H9 (cell line): ENCODE results near the gene PTGDR2. TPM values are rescaled to one million over a fixed set of nuclear protein-coding genes. Genes with fewer than 3 reads are reported as not detected.

ENCODE experiments used
- DNase-seq: peaks from one replicate; pipeline ENCODE4 v3.0.0-alpha.2; 2017
- H2AFZ ChIP-seq: one replicate; pipeline ENCODE4 v1.6.1; 2013; ENCODE audit warnings: mild to moderate bottlenecking, low read length, control low read depth, moderate library complexity
- H2AK5ac ChIP-seq: 2 replicates; pipeline ENCODE4 v1.6.1; 2013; ENCODE audit warnings: low read length, control low read depth, mixed read lengths; ENCODE audit not compliant: insufficient read length
- H2BK120ac ChIP-seq: one replicate; pipeline ENCODE4 v1.6.1; 2013; ENCODE audit warnings: low read depth, mild to moderate bottlenecking, low read length, control low read depth, inconsistent platforms; ENCODE audit not compliant: poor library complexity, severe bottlenecking
- H2BK12ac ChIP-seq: 2 replicates; pipeline ENCODE4 v1.6.1; 2013; ENCODE audit warnings: low read length, control low read depth, mixed read lengths, low read depth; ENCODE audit not compliant: insufficient read length
- H2BK15ac ChIP-seq: 2 replicates; pipeline ENCODE4 v1.6.1; 2013; ENCODE audit warnings: low read depth, low read length, control low read depth
- H2BK20ac ChIP-seq: one replicate; pipeline ENCODE4 v1.6.1; 2013; ENCODE audit warnings: low read depth, mild to moderate bottlenecking, low read length, control low read depth, inconsistent platforms; ENCODE audit not compliant: poor library complexity, severe bottlenecking
- H2BK5ac ChIP-seq: 2 replicates; pipeline ENCODE4 v1.6.1; 2013; ENCODE audit warnings: low read length, control low read depth, mixed read lengths; ENCODE audit not compliant: insufficient read length
- H3K14ac ChIP-seq: 2 replicates; pipeline ENCODE4 v1.6.1; 2013; ENCODE audit warnings: low read length, control low read depth; ENCODE audit not compliant: insufficient read depth
- H3K18ac ChIP-seq: 2 replicates; pipeline ENCODE4 v1.6.1; 2013; ENCODE audit warnings: low read depth, mild to moderate bottlenecking, mixed read lengths, low read length, control low read depth; ENCODE audit not compliant: insufficient read length
- H3K23ac ChIP-seq: 2 replicates; pipeline ENCODE4 v1.6.1; 2013; ENCODE audit warnings: low read length, control low read depth, mixed read lengths, low read depth; ENCODE audit not compliant: insufficient read length
- H3K23me2 ChIP-seq: 2 replicates; pipeline ENCODE4 v1.6.1; 2013; ENCODE audit warnings: low read depth, mild to moderate bottlenecking, mixed read lengths, low read length, control low read depth; ENCODE audit not compliant: insufficient read length, poor library complexity, severe bottlenecking
- H3K27ac ChIP-seq: 2 replicates; pipeline ENCODE4 v1.5.1; 2013; ENCODE audit warnings: low read length, control low read depth, mixed read lengths, low read depth; ENCODE audit not compliant: insufficient read length
- H3K27me3 ChIP-seq: 2 replicates; pipeline ENCODE4 v1.6.1; 2013; ENCODE audit warnings: low read length, control low read depth, inconsistent platforms; ENCODE audit not compliant: insufficient read depth
- H3K4ac ChIP-seq: 2 replicates; pipeline ENCODE4 v1.6.1; 2013; ENCODE audit warnings: low read depth, mild to moderate bottlenecking, control low read depth, inconsistent platforms, low read length, moderate library complexity
- H3K4me1 ChIP-seq: 2 replicates; pipeline ENCODE4 v1.6.1; 2013; ENCODE audit warnings: low read length, control low read depth, inconsistent platforms; ENCODE audit not compliant: insufficient read depth
- H3K4me2 ChIP-seq: 2 replicates; pipeline ENCODE4 v1.6.1; 2013; ENCODE audit warnings: low read length, control low read depth, mixed read lengths; ENCODE audit not compliant: insufficient read length, insufficient read depth
- H3K56ac ChIP-seq: 2 replicates; pipeline ENCODE4 v1.6.1; 2013; ENCODE audit warnings: low read depth, mild to moderate bottlenecking, mixed read lengths, low read length, control low read depth; ENCODE audit not compliant: insufficient read length
- H3K79me1 ChIP-seq: 2 replicates; pipeline ENCODE4 v1.6.1; 2013; ENCODE audit warnings: low read depth, mild to moderate bottlenecking, moderate library complexity, low read length, control low read depth, inconsistent platforms; ENCODE audit not compliant: insufficient read depth, poor library complexity, severe bottlenecking
- H3K79me2 ChIP-seq: 2 replicates; pipeline ENCODE4 v1.6.1; 2013; ENCODE audit warnings: low read length, control low read depth, inconsistent platforms; ENCODE audit not compliant: insufficient read depth
- H3K9ac ChIP-seq: 2 replicates; pipeline ENCODE4 v1.6.1; 2013; ENCODE audit warnings: low read length, control low read depth, mixed read lengths; ENCODE audit not compliant: insufficient read length; ENCODE audit errors: extremely low read depth
- H3K9me3 ChIP-seq: one replicate; pipeline ENCODE4 v1.6.1; 2013; ENCODE audit warnings: low read depth, low read length, inconsistent platforms; ENCODE audit not compliant: control insufficient read depth
- H3T11ph ChIP-seq: one replicate; pipeline ENCODE4 v1.6.1; 2013; ENCODE audit warnings: mild to moderate bottlenecking, low read length, control low read depth, inconsistent platforms
- H4K20me1 ChIP-seq: one replicate; pipeline ENCODE4 v1.6.1; 2013; ENCODE audit not compliant: control insufficient read depth, insufficient read length, insufficient read depth
- H4K5ac ChIP-seq: 2 replicates; pipeline ENCODE4 v1.6.1; 2013; ENCODE audit warnings: low read depth, mild to moderate bottlenecking, mixed read lengths, low read length, control low read depth; ENCODE audit not compliant: insufficient read length
- H4K8ac ChIP-seq: replicated peaks from 2 replicates; pipeline ENCODE4 v1.6.1; 2013; ENCODE audit warnings: low read length, control low read depth, mixed read lengths, low read depth; ENCODE audit not compliant: insufficient read length
- H4K91ac ChIP-seq: 2 replicates; pipeline ENCODE4 v1.6.1; 2013; ENCODE audit warnings: low read depth, mild to moderate bottlenecking, moderate library complexity, mixed read lengths, low read length, control low read depth; ENCODE audit not compliant: insufficient read length
- H3K27ac Mint-ChIP-seq, 3 experiments: 2 replicates in 2 of 3; 3 replicates in 1 of 3; pipeline ENCODE4 v1.8.0; 2020 to 2021; ENCODE audit warnings: mixed read lengths in 3 of 3, mild to moderate bottlenecking in 1 of 3, moderate library complexity in 1 of 3
- H3K27me3 Mint-ChIP-seq: 2 replicates; pipeline ENCODE4 v1.8.0; 2021; ENCODE audit warnings: low read depth, mild to moderate bottlenecking, moderate library complexity, mixed read lengths
- H3K36me3 Mint-ChIP-seq, 3 experiments: 2 replicates in 2 of 3; 3 replicates in 1 of 3; pipeline ENCODE4 v1.8.0; 2020 to 2021; ENCODE audit warnings: low read depth in 3 of 3, mixed read lengths in 3 of 3; ENCODE audit not compliant: insufficient read depth in 1 of 3
- H3K4me1 Mint-ChIP-seq, 2 experiments: 2 replicates each; pipeline ENCODE4 v1.8.0; 2020; ENCODE audit warnings: mixed read lengths in 2 of 2
- H3K4me3 Mint-ChIP-seq, 2 experiments: 2 replicates in 1 of 2; 3 replicates in 1 of 2; pipeline ENCODE4 v1.8.0; 2020 to 2021; ENCODE audit warnings: mild to moderate bottlenecking in 2 of 2, mixed read lengths in 2 of 2, moderate library complexity in 1 of 2
- H3K9me3 Mint-ChIP-seq, 2 experiments: 2 replicates in 1 of 2; 3 replicates in 1 of 2; pipeline ENCODE4 v1.8.0; 2020; ENCODE audit warnings: mild to moderate bottlenecking in 2 of 2, mixed read lengths in 2 of 2, moderate library complexity in 1 of 2
- WGBS: extraction: QIAGEN DNeasy Blood & Tissue Kit; methylation state at CpG from one replicate; pipeline ENCODE4 v1.1.7; 2013; ENCODE audit warnings: missing lambda C conversion rate, low lambda C conversion rate, mixed read lengths; ENCODE audit not compliant: insufficient read length; ENCODE audit errors: extremely low coverage; 5-methylcytosine and 5-hydroxymethylcytosine counted together
- total RNA-seq: library from RNA; stranded (reverse); gene quantifications from 2 replicates; pipeline ENCODE4 v1.2.1, GENCODE V29; 2021
- TF ChIP-seq, protein P1 (sequence below): fragments of 200-600 bp; sonication (generic); conservative IDR thresholded peaks from 3 replicates; pipeline ENCODE4 v1.8.0; 2021; ENCODE audit warnings: antibody characterized with exemption, mild to moderate bottlenecking

PTGDR2 gene
- total RNA-seq, 1 experiment from 2014 or later = not detected

DNA sequence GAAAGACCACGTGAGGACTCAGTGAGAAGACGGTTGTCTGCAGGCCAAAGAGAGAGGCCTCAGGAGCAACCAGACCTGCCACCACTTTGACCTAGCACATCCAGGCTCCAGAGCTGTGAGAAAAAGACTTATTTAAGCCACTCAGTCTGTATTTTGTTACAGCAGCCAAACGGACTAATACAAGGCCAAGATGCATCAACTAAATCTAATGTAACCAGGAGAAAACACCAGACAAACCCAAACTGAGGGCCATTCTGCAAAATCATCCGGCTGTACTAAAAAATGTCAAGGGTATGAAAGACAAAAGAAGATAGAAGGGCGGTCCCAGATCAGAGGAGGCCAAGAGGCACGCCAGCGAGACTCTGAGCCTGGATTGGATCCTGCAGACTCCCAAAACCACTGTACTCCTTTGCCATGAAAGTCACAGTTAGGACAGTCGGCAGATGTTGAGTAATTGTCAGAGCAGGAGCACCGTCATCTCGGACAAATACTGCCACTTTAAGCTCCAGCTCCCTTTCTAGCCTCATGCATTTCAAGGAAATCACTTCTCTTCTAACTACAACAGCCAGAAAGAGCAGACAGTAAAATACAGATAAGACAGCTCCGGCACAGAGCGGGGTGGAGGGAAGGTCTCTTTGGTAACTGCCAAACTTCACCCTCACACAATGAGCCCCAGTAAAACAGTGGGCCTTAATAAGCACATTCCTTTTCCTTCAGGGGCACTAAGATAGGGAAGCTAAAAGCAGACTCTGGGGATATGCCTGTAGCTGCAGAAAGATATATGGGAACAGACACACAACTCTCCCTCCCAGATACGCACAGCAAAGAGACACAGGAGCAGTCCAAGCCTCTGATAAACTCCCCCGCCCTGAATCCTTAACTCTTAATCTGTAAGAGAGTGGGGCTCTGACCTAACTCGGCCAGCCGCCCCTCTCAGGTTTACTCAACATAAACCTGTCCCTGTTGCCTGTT lies 8.1 kb upstream of the PTGDR2 start:
- no peak overlapping the region for H4K8ac ChIP-seq
- H3K4me2 ChIP-seq = no peak overlapping the region
- no peak overlapping the region for H2BK20ac ChIP-seq
- H3K27me3 ChIP-seq = no peaks in the 10 kb centered on the region
- H3K27ac Mint-ChIP-seq = no peak overlapping the region
- no peak overlapping the region for H2BK15ac ChIP-seq
- TF ChIP-seq, protein P1, sequence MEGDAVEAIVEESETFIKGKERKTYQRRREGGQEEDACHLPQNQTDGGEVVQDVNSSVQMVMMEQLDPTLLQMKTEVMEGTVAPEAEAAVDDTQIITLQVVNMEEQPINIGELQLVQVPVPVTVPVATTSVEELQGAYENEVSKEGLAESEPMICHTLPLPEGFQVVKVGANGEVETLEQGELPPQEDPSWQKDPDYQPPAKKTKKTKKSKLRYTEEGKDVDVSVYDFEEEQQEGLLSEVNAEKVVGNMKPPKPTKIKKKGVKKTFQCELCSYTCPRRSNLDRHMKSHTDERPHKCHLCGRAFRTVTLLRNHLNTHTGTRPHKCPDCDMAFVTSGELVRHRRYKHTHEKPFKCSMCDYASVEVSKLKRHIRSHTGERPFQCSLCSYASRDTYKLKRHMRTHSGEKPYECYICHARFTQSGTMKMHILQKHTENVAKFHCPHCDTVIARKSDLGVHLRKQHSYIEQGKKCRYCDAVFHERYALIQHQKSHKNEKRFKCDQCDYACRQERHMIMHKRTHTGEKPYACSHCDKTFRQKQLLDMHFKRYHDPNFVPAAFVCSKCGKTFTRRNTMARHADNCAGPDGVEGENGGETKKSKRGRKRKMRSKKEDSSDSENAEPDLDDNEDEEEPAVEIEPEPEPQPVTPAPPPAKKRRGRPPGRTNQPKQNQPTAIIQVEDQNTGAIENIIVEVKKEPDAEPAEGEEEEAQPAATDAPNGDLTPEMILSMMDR = no peak
- H3K79me1 ChIP-seq = no peaks in the 10 kb centered on the region
- WGBS = no CpG with 5 or more reads among the region's 16 CpGs
- peaks cover 0 to 2% of the 10 kb centered on the region in 2 experiments; a peak in 1 of 5 replicates for H3K9me3 Mint-ChIP-seq
- H3K9ac ChIP-seq = no peak overlapping the region
- H2AFZ ChIP-seq = no peak overlapping the region
- peaks cover 0 to 2% of the 10 kb centered on the region in 2 experiments; a peak in 2 of 4 replicates for H3K4me1 Mint-ChIP-seq
- H3K36me3 Mint-ChIP-seq = no peaks in the 10 kb centered on the region; a peak in 1 of 7 replicates
- H3K27ac ChIP-seq = no peak overlapping the region
- no peak for DNase-seq
- no peaks in the 10 kb centered on the region for H3K23me2 ChIP-seq
- no peak overlapping the region for H2AK5ac ChIP-seq
- H3K56ac ChIP-seq = no peak overlapping the region
- H4K5ac ChIP-seq = no peak overlapping the region
- H3T11ph ChIP-seq = no peak overlapping the region
- H3K18ac ChIP-seq = no peak overlapping the region
- H3K4me3 Mint-ChIP-seq = no peak overlapping the region
- no peak overlapping the region for H3K23ac ChIP-seq
- H4K20me1 ChIP-seq = no peaks in the 10 kb centered on the region
- no peaks in the 10 kb centered on the region for H3K9me3 ChIP-seq
- H4K91ac ChIP-seq = no peak overlapping the region
- no peaks in the 10 kb centered on the region for H3K4me1 ChIP-seq
- no peak overlapping the region for H3K14ac ChIP-seq
- H2BK5ac ChIP-seq = no peak overlapping the region
- H3K27me3 Mint-ChIP-seq = peaks cover 2% of the 10 kb centered on the region
- no peak overlapping the region for H3K4ac ChIP-seq
- no peak overlapping the region for H2BK12ac ChIP-seq
- H2BK120ac ChIP-seq = no peak overlapping the region
- no peaks in the 10 kb centered on the region for H3K79me2 ChIP-seq
